ENCODE data around the gene MN1.

Gene MN1

DNA sequence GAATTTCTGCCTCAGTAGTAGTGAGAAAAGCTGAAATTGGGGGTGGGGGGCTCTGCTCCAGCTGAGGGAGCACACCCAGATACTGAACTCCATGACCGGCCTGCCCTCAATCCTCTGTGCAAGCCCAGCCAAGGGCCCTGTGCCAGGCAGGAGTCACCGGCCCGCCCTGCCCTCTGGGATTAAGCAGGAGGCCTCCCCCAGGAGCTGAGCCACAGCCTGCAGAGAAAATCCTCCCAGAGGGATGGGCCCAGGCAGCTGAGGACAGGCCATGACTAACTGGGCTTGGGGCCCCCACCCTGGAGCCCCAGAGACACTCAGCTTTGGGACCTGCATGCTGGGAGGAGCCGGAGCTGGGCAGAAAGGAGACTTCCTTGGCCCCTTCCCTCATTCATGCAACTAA lies 48.8 kb downstream of the MN1 start:
- H3K9me3 ChIP-seq (ENCODE audit: insufficient read depth, low read length): no peaks in the 10 kb centered on the region
- no peaks in the 10 kb centered on the region for H3K9me2 ChIP-seq (replicated peaks; ENCODE audit: insufficient read depth, low read length)
- H3K36me3 ChIP-seq (ENCODE audit: low read length): no peaks in the 10 kb centered on the region
- H3K27me3 ChIP-seq (ENCODE audit: low read length): peaks cover 3% of the 10 kb centered on the region; the same call in 1 of the 2 replicates
- H3F3A ChIP-seq (ENCODE audit: insufficient read depth): no peaks in the 10 kb centered on the region
- H3K9ac ChIP-seq (ENCODE audit: low read length): no peak overlapping the region
- H3K4me2 ChIP-seq (ENCODE audit: low read depth, low read length, poor library complexity, severe bottlenecking): no peak overlapping the region
- no peak overlapping the region for H3K4me3 ChIP-seq (ENCODE audit: insufficient read depth, low read length, poor library complexity, severe bottlenecking)
- no peaks in the 10 kb centered on the region for H4K20me1 ChIP-seq (ENCODE audit: low read depth, low read length)
- H2AFZ ChIP-seq (ENCODE audit: low read depth, low read length, severe bottlenecking): no peak overlapping the region
- no peak overlapping the region for H3K27ac ChIP-seq (ENCODE audit: low read depth, low read length)
- H3K79me2 ChIP-seq (ENCODE audit: insufficient read depth, low read length): no peaks in the 10 kb centered on the region
- TF ChIP-seq EZH2phosphoT487 (conservative IDR thresholded peaks at IDR 0.05; ENCODE audit: low read length): no peak
- TF ChIP-seq CTCF (IDR thresholded peaks at IDR 0.05; ENCODE audit: insufficient read depth, low read length, poor library complexity, severe bottlenecking): no peak

DNA sequence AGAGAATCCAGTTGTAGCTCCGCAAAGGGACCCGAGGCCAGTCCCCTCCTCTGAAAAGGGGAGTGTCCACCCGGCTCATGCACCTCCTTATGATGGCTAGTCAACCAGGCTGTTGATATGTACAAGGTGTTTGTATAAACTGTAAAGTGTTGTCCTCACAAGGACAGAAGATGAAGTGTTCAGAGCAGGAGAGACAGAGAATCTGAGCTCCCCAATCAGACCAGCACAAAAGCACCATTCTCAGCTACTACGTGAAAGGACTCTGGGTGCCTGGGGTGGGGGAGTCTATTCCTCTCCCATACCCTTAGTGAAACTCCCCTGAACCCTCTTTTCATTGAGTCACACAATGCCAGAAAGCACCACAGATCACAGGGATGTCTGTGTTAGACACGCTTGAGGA lies 49.4 kb downstream of the MN1 start:
- H4K20me1 ChIP-seq (ENCODE audit: low read depth, low read length): no peaks in the 10 kb centered on the region
- no peaks in the 10 kb centered on the region for H3K36me3 ChIP-seq (ENCODE audit: low read length)
- no peak overlapping the region for H3K27ac ChIP-seq (ENCODE audit: low read depth, low read length)
- H3K4me3 ChIP-seq (ENCODE audit: insufficient read depth, low read length, poor library complexity, severe bottlenecking): no peak overlapping the region
- H3K9ac ChIP-seq (ENCODE audit: low read length): no peak overlapping the region
- H3K27me3 ChIP-seq (ENCODE audit: low read length): peaks cover 3% of the 10 kb centered on the region; the same call in 1 of the 2 replicates
- H3K9me2 ChIP-seq (replicated peaks; ENCODE audit: insufficient read depth, low read length): no peaks in the 10 kb centered on the region
- H2AFZ ChIP-seq (ENCODE audit: low read depth, low read length, severe bottlenecking): no peak overlapping the region
- H3K4me2 ChIP-seq (ENCODE audit: low read depth, low read length, poor library complexity, severe bottlenecking): no peak overlapping the region
- no peaks in the 10 kb centered on the region for H3K79me2 ChIP-seq (ENCODE audit: insufficient read depth, low read length)
- no peaks in the 10 kb centered on the region for H3K9me3 ChIP-seq (ENCODE audit: insufficient read depth, low read length)
- TF ChIP-seq CTCF (IDR thresholded peaks at IDR 0.05; ENCODE audit: insufficient read depth, low read length, poor library complexity, severe bottlenecking) (no peak), EZH2phosphoT487 (conservative IDR thresholded peaks at IDR 0.05; ENCODE audit: low read length) (no peak)
- no peaks in the 10 kb centered on the region for H3F3A ChIP-seq (ENCODE audit: insufficient read depth)

DNA sequence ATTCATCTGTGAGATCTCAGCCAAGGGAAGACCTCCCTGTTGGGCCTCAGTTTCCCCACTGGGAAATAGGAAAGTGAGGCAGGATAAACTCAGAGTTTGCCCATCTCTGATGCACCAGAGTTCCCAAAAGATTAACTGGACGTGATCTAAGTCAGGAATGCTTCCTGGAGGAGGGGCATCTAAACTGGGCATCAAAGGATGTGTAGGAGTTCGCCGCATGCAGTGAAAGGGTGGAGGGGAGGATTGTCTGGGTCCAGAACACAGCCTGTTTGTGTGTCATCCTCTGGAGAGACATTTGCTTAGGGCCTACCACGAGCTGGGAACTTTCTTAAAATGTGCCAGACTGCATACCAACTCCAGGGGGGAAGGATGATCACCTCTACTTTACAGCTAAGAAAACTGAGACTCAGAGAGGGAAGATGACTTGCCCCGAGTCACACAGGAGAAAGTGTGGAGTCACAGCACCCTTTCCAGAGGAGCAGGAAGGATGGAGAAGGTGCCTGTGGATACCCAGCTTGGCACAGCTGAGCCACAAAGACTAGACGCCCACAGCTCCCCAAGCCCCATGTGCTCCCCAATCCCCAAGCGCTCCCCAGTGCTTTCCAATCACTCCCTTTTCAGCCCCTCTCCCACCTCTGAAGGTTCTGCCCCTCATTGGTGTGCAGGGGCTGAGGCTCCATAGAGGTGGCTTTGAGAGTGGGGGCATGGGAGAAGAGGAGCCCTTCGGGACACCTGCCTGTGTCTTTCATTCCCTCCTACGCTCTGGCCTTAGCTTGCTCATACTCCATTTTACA lies 50.1 kb downstream of the MN1 start:
- no peak overlapping the region for H2AFZ ChIP-seq (ENCODE audit: low read depth, low read length, severe bottlenecking)
- no peak overlapping the region for H3K27ac ChIP-seq (ENCODE audit: low read depth, low read length)
- no peaks in the 10 kb centered on the region for H4K20me1 ChIP-seq (ENCODE audit: low read depth, low read length)
- H3K9ac ChIP-seq (ENCODE audit: low read length): no peak overlapping the region
- H3F3A ChIP-seq (ENCODE audit: insufficient read depth): no peaks in the 10 kb centered on the region
- H3K79me2 ChIP-seq (ENCODE audit: insufficient read depth, low read length): no peaks in the 10 kb centered on the region
- H3K4me3 ChIP-seq (ENCODE audit: insufficient read depth, low read length, poor library complexity, severe bottlenecking): no peak overlapping the region
- no peaks in the 10 kb centered on the region for H3K9me2 ChIP-seq (replicated peaks; ENCODE audit: insufficient read depth, low read length)
- no peaks in the 10 kb centered on the region for H3K9me3 ChIP-seq (ENCODE audit: insufficient read depth, low read length)
- no peak overlapping the region for H3K4me2 ChIP-seq (ENCODE audit: low read depth, low read length, poor library complexity, severe bottlenecking)
- TF ChIP-seq EZH2phosphoT487 (conservative IDR thresholded peaks at IDR 0.05; ENCODE audit: low read length) (no peak), CTCF (IDR thresholded peaks at IDR 0.05; ENCODE audit: insufficient read depth, low read length, poor library complexity, severe bottlenecking) (no peak)
- H3K36me3 ChIP-seq (ENCODE audit: low read length): no peaks in the 10 kb centered on the region
- H3K27me3 ChIP-seq (ENCODE audit: low read length): peaks cover 3% of the 10 kb centered on the region; the same call in 1 of the 2 replicates

Data from SU-DHL-6 (cell line).